Panc1 (cell line): ENCODE measurements around the gene MEAK7. TPM values are rescaled to one million over a fixed set of nuclear protein-coding genes. Genes with fewer than 3 reads are reported as not detected.

Experiments
- ATAC-seq: fragments of 200-7000 bp; cut with Tn5 transposase; 2 replicates; pipeline ENCODE4 v1.9.1; 2020; ENCODE audit warnings: mild to moderate bottlenecking, moderate library complexity
- BruUV-seq: library from RNA; stranded (reverse); fragments of 400-500 nt; replicated peaks from 2 replicates; lab custom pipeline; 2021; lab: Mats Ljungman, UMichigan
- CTCF ChIA-PET: fragments of 300-600 bp; sonication (Branson Sonifier 250); formaldehyde crosslinking; loops from one replicate; lab custom pipeline; 2022; ENCODE audit warnings: antibody characterized with exemption; lab: Charles Lee
- POLR2A ChIA-PET: fragments of 300-600 bp; sonication (Branson Sonifier 250); formaldehyde crosslinking; loops from one replicate; lab custom pipeline; 2022; ENCODE audit warnings: antibody characterized with exemption; lab: Charles Lee
- DNase-seq: peaks from one replicate; pipeline ENCODE4 v3.0.0-alpha.2; 2010; ENCODE audit warnings: low read depth, low spot score
- H3K27ac ChIP-seq: 2 replicates; pipeline ENCODE4 v1.5.1; 2011; ENCODE audit warnings: mild to moderate bottlenecking, low read length, inconsistent platforms
- H3K27me3 ChIP-seq: fragments of 200-500 bp; sonication (Bioruptor generic); 2 replicates; pipeline ENCODE4 v1.6.0; 2014; ENCODE audit warnings: low read length, inconsistent platforms; ENCODE audit not compliant: control insufficient read depth, insufficient read depth
- H3K36me3 ChIP-seq: fragments of 200-500 bp; sonication (Bioruptor generic); 2 replicates; pipeline ENCODE4 v1.5.1; 2014; ENCODE audit warnings: inconsistent platforms, mild to moderate bottlenecking, low read length, moderate library complexity; ENCODE audit not compliant: control insufficient read depth, insufficient read depth
- H3K4me1 ChIP-seq: 2 replicates; pipeline ENCODE4 v1.5.1; 2011; ENCODE audit warnings: inconsistent platforms, mild to moderate bottlenecking, low read length, moderate library complexity; ENCODE audit not compliant: control insufficient read depth, insufficient read depth
- H3K4me3 ChIP-seq, 2 experiments: 2 replicates each; pipeline ENCODE4 v1.5.1; 2011 to 2012; ENCODE audit warnings: low read depth in 2 of 2, low read length in 2 of 2, mild to moderate bottlenecking in 2 of 2, inconsistent platforms in 1 of 2, moderate library complexity in 1 of 2
- H3K9me3 ChIP-seq: fragments of 200-500 bp; sonication (Bioruptor generic); 2 replicates; pipeline ENCODE4 v1.5.1; 2014; ENCODE audit warnings: low read depth, mild to moderate bottlenecking, inconsistent platforms, low read length, moderate library complexity; ENCODE audit not compliant: control insufficient read depth, insufficient read depth
- POLR2AphosphoS5 ChIP-seq: IDR thresholded peaks from 2 replicates; pipeline ENCODE4 v1.6.1; 2012; ENCODE audit warnings: mild to moderate bottlenecking, low read depth, low read length, moderate library complexity
- SIN3A ChIP-seq: IDR thresholded peaks from 2 replicates; pipeline ENCODE4 v1.6.1; 2012; ENCODE audit warnings: low read depth, mild to moderate bottlenecking, low read length, moderate library complexity, borderline replicate concordance; ENCODE audit not compliant: insufficient read depth
- TCF7L2 ChIP-seq: IDR thresholded peaks from 2 replicates; pipeline ENCODE4 v1.6.1; 2011; ENCODE audit warnings: mild to moderate bottlenecking, low read depth, low read length, inconsistent platforms
- in situ Hi-C: cut with HindIII; loops from 2 replicates; pipeline ENCODE4 v1.10.0; 2016; ENCODE audit warnings: low sequenced_read_pairs, low pct_unique_long_range_greater_than_20kb
- intact Hi-C: fragments of 100-400 bp; cut with micrococcal nuclease; formaldehyde crosslinking; loops from one replicate; pipeline ENCODE4 v1.10.0; 2022; ENCODE audit not compliant: unreplicated experiment
- total RNA-seq: library from RNA; stranded (reverse); gene quantifications from one replicate; pipeline ENCODE4 v1.2.1, GENCODE V29; 2021; ENCODE audit not compliant: unreplicated experiment
- TF ChIP-seq, protein P1 (sequence below): fragments of 450-650 bp; IDR thresholded peaks from 2 replicates; pipeline ENCODE4 v1.5.1; 2017; ENCODE audit warnings: mild to moderate bottlenecking
- TF ChIP-seq, protein P2 (sequence below), 2 experiments: IDR thresholded peaks; 2 replicates each; pipeline ENCODE4 v1.6.1; 2011 to 2012; ENCODE audit warnings: low read depth in 2 of 2, control low read depth in 1 of 2, low read length in 1 of 2, mild to moderate bottlenecking in 1 of 2, moderate library complexity in 1 of 2; ENCODE audit not compliant: insufficient read depth in 1 of 2

Gene MEAK7
- total RNA-seq, 1 experiment from 2014 or later = 17.2 TPM

DNA sequence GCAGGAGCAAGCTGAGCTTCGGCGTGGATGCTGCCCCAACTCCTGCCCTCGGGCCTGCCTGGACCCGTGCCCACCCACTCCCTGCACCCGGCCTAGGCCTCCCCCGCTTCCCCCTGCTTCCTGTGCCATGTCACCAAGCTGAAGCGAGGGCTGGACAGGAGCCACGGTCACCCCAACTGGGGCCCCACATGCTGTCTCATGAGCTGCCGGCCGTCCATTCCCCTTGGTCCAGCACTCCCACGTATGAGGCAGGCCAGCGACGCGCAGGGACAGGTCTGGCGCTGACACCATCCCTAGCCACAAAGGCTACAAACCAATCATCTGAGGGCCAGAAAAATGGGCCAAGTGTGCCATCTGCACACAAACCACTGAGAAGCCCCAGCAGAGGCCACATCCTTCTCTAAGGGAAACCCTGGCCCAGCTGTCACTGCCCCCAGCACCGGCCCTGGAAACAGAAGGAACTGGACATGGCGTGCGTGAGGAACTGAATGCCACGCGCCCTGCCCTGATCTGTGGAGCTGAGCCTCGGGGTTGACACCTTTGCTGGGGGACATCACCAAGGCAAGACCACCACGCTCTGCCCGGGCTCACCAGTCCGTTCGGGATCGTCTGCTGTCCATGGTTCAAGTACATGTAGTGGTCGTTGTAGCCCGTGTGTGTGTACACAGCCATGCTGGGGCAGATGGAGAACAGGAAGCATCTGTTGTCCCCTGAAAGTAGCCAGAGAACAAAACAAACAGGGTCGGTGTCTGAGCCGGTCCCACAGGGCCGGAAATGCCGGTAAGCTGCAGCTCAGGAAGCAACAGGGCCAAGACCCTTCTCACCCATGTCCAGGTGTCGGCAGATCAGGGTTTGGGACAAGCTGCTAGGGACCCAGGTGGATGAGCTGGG, 22.2 kb downstream of the MEAK7 start:
- POLR2A ChIA-PET = no interaction called here
- H3K9me3 ChIP-seq = no peaks in the 10 kb centered on the region
- no peak overlapping the region for H3K4me3 ChIP-seq
- CTCF ChIA-PET = no interaction called here
- BruUV-seq = no TSS peak
- no peak for TF ChIP-seq TCF7L2
- TF ChIP-seq, protein P1, sequence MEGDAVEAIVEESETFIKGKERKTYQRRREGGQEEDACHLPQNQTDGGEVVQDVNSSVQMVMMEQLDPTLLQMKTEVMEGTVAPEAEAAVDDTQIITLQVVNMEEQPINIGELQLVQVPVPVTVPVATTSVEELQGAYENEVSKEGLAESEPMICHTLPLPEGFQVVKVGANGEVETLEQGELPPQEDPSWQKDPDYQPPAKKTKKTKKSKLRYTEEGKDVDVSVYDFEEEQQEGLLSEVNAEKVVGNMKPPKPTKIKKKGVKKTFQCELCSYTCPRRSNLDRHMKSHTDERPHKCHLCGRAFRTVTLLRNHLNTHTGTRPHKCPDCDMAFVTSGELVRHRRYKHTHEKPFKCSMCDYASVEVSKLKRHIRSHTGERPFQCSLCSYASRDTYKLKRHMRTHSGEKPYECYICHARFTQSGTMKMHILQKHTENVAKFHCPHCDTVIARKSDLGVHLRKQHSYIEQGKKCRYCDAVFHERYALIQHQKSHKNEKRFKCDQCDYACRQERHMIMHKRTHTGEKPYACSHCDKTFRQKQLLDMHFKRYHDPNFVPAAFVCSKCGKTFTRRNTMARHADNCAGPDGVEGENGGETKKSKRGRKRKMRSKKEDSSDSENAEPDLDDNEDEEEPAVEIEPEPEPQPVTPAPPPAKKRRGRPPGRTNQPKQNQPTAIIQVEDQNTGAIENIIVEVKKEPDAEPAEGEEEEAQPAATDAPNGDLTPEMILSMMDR = no peak
- TF ChIP-seq SIN3A = no peak
- TF ChIP-seq POLR2AphosphoS5 = no peak
- TF ChIP-seq, protein P2, sequence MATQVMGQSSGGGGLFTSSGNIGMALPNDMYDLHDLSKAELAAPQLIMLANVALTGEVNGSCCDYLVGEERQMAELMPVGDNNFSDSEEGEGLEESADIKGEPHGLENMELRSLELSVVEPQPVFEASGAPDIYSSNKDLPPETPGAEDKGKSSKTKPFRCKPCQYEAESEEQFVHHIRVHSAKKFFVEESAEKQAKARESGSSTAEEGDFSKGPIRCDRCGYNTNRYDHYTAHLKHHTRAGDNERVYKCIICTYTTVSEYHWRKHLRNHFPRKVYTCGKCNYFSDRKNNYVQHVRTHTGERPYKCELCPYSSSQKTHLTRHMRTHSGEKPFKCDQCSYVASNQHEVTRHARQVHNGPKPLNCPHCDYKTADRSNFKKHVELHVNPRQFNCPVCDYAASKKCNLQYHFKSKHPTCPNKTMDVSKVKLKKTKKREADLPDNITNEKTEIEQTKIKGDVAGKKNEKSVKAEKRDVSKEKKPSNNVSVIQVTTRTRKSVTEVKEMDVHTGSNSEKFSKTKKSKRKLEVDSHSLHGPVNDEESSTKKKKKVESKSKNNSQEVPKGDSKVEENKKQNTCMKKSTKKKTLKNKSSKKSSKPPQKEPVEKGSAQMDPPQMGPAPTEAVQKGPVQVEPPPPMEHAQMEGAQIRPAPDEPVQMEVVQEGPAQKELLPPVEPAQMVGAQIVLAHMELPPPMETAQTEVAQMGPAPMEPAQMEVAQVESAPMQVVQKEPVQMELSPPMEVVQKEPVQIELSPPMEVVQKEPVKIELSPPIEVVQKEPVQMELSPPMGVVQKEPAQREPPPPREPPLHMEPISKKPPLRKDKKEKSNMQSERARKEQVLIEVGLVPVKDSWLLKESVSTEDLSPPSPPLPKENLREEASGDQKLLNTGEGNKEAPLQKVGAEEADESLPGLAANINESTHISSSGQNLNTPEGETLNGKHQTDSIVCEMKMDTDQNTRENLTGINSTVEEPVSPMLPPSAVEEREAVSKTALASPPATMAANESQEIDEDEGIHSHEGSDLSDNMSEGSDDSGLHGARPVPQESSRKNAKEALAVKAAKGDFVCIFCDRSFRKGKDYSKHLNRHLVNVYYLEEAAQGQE (IDR thresholded peaks at IDR 0.05; ENCODE audit: insufficient read depth in 1 of 2, low read depth in 2 of 2, low read length in 1 of 2) = no peak
- ATAC-seq (no peak), DNase-seq (no peak)
- no peaks in the 10 kb centered on the region for H3K27me3 ChIP-seq
- no peaks in the 10 kb centered on the region for H3K36me3 ChIP-seq
- in situ Hi-C loops = no loop called here
- no peaks in the 10 kb centered on the region for H3K4me1 ChIP-seq
- no peak overlapping the region for H3K27ac ChIP-seq
- intact Hi-C loops = loop anchor here (10.0 kb wide), 1 partner anchor 297 kb away; the partner anchor contains the start of gene TAF1C

DNA sequence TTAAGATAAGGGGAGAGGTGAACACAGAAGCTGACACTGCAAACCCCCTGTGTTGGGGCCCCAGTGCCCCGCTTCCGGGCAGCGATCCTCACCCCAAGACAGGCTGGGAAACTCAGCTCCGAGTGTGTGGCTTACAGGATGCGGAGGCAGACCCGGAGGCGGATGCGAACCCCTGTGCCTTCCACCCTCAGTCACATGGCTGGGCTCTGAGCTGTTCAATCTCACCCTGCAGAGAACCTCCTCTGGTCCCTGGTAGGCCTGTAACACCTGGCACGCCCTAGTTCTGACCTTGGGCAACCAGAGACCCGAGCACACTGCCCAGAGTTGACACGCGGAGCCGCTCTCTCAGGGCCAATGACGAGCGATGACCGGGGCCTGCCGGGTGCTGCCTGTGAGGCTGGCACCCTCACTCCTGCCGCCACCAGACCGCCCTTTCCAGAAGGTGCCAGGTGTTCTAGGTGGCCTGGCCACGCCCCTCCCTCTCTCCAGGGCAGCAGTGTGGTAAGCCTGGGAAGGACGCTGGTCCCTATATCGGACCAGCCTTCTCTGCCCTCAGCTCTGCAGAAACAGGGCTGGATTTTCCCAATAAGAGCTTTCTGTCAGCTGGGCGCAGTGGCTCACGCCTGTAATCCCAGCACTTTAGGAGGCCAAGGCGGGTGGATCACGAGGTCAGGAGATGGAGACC, 23.3 kb downstream of the MEAK7 start:
- ChIA-PET POLR2A (interaction anchor here (0.6 kb wide), 1 partner anchor 343 kb away, joined by 3 read pairs; no protein-coding TSS in a partner anchor), CTCF (no interaction called here)
- Histone ChIP-seq H3K36me3 (no peaks in the 10 kb centered on the region), H3K4me3 (no peak overlapping the region), H3K4me1 (no peaks in the 10 kb centered on the region), H3K9me3 (no peaks in the 10 kb centered on the region), H3K27ac (no peak overlapping the region), H3K27me3 (no peaks in the 10 kb centered on the region)
- ATAC-seq (no peak), DNase-seq (no peak)
- in situ Hi-C loops = no loop called here
- TF ChIP-seq SIN3A (no peak), POLR2AphosphoS5 (no peak), TCF7L2 (no peak)
- TF ChIP-seq, protein P1 = no peak
- TF ChIP-seq, protein P2 (IDR thresholded peaks at IDR 0.05; ENCODE audit: insufficient read depth in 1 of 2, low read depth in 2 of 2, low read length in 1 of 2) = no peak
- intact Hi-C loops = loop anchor here (10.0 kb wide), 1 partner anchor 296 kb away; the partner anchor contains the start of gene TAF1C
- BruUV-seq = no TSS peak
